K562 (cell line): ENCODE data around the gene GNAI1. TPM values are rescaled to one million over a fixed set of nuclear protein-coding genes. Genes with fewer than 3 reads are reported as not detected.

Source experiments
- ATAC-seq: fragments of 200-7000 bp; cut with Tn5 transposase; 3 replicates; pipeline ENCODE4 v1.9.1; 2020; ENCODE audit warnings: moderate library complexity
- BruUV-seq: library from RNA; stranded (reverse); fragments of 400-500 nt; replicated peaks from 2 replicates; lab custom pipeline; 2021; lab: Mats Ljungman, UMichigan
- CTCF ChIA-PET: fragments of 300-600 bp; formaldehyde crosslinking; extraction: SDS; loops from one replicate; lab custom pipeline; 2021; ENCODE audit warnings: low intra/inter-chr PET ratio; lab: Yijun Ruan, JAX
- POLR2A ChIA-PET: fragments of 300-600, 350-650 bp; sonication (Branson Sonifier 250); formaldehyde crosslinking; extraction: SDS; loops from one replicate; lab custom pipeline; 2021; ENCODE audit warnings: antibody characterized with exemption, inconsistent platforms; lab: Yijun Ruan, JAX
- DNase-seq, 4 experiments: peaks; one replicate each; pipeline versions ENCODE4 v3.0.0 to v3.0.0-alpha.2; 2011 to 2018; ENCODE audit warnings: low spot score in 3 of 4, mixed read lengths in 3 of 4; ENCODE audit errors: extremely low read depth in 1 of 4
- FAIRE-seq: peaks from 2 replicates; lab custom pipeline; 2011; peaks lifted over from hg19 to GRCh38; lab: Jason Lieb, UNC
- H2AFZ ChIP-seq: 2 replicates; pipeline ENCODE4 v1.6.0; 2011; ENCODE audit warnings: low read depth, low read length, control low read depth, inconsistent platforms
- H3K27ac ChIP-seq: fragments of 200-600 bp; 3 replicates; pipeline ENCODE4 v1.8.0; 2011; ENCODE audit warnings: low read depth, mild to moderate bottlenecking, control low read depth, inconsistent platforms, low read length, moderate library complexity, mixed read lengths; ENCODE audit errors: extremely low read depth
- H3K27me3 ChIP-seq, 2 experiments: fragments of 300-600 bp in 1 of 2; 2 replicates in 1 of 2; 3 replicates in 1 of 2; pipeline versions ENCODE4 v1.6.0 to v1.8.0; 2011; ENCODE audit warnings: inconsistent platforms in 2 of 2, low read length in 2 of 2, mild to moderate bottlenecking in 1 of 2, mixed read lengths in 1 of 2, moderate library complexity in 1 of 2; ENCODE audit not compliant: control insufficient read depth in 2 of 2, insufficient read depth in 2 of 2
- H3K36me3 ChIP-seq: fragments of 300-600 bp; 3 replicates; pipeline ENCODE4 v1.8.0; 2011; ENCODE audit warnings: mild to moderate bottlenecking, low read length, inconsistent platforms; ENCODE audit not compliant: control insufficient read depth, insufficient read depth
- H3K4me1 ChIP-seq, 2 experiments: fragments of 200-600 bp in 1 of 2; replicated peaks in 1 of 2; 2 replicates in 1 of 2; 3 replicates in 1 of 2; pipeline versions ENCODE4 v1.5.1 to v1.8.0; 2011; ENCODE audit warnings: inconsistent platforms in 2 of 2, low read length in 2 of 2, mild to moderate bottlenecking in 1 of 2, mixed read lengths in 1 of 2, moderate library complexity in 1 of 2; ENCODE audit not compliant: control insufficient read depth in 2 of 2, insufficient read depth in 2 of 2
- H3K4me2 ChIP-seq: 2 replicates; pipeline ENCODE4 v1.6.1; 2011; ENCODE audit warnings: low read length, control low read depth, inconsistent platforms, mixed read lengths; ENCODE audit not compliant: insufficient read depth
- H3K4me3 ChIP-seq: fragments of 200-600 bp; sonication (generic), shearing (Covaris generic); 2 replicates; pipeline ENCODE4 v1.5.1; 2016; ENCODE audit warnings: control low read depth, inconsistent platforms
- H3K79me2 ChIP-seq: fragments of 200-600 bp; 3 replicates; pipeline ENCODE4 v1.8.0; 2011; ENCODE audit warnings: low read length, inconsistent platforms; ENCODE audit not compliant: control insufficient read depth, insufficient read depth
- H3K9ac ChIP-seq, 2 experiments: 2 replicates each; pipeline versions ENCODE4 v1.6.0 to v1.6.1; 2011; ENCODE audit warnings: low read depth in 2 of 2, low read length in 2 of 2, control low read depth in 1 of 2, inconsistent platforms in 1 of 2, mild to moderate bottlenecking in 1 of 2, mixed read lengths in 1 of 2; ENCODE audit not compliant: insufficient read depth in 1 of 2
- H3K9me1 ChIP-seq: one replicate; pipeline ENCODE4 v1.6.0; 2011; ENCODE audit warnings: inconsistent platforms, mild to moderate bottlenecking, low read length, moderate library complexity; ENCODE audit not compliant: control insufficient read depth, insufficient read depth
- H3K9me3 ChIP-seq: replicated peaks from 2 replicates; pipeline ENCODE4 v1.5.1; 2011; ENCODE audit warnings: low read depth, low read length, inconsistent platforms; ENCODE audit not compliant: control insufficient read depth, insufficient read depth
- H4K20me1 ChIP-seq: replicated peaks from 2 replicates; pipeline ENCODE4 v1.6.1; 2011; ENCODE audit warnings: low read length, inconsistent platforms, mixed read lengths; ENCODE audit not compliant: control insufficient read depth, insufficient read depth
- GTF2A2 ChIP-seq: IDR thresholded peaks from 2 replicates; pipeline ENCODE4 v1.6.1; 2016; ENCODE audit warnings: mild to moderate bottlenecking, missing genetic modification characterization, missing compliant biosample characterization
- IRF2 ChIP-seq: sonication (generic); formaldehyde crosslinking; IDR thresholded peaks from 2 replicates; pipeline ENCODE4 v1.8.1; 2022; ENCODE audit warnings: mild to moderate bottlenecking, missing genetic modification reagents
- SNAPC5 ChIP-seq: fragments of 250-450 bp; sonication (Bioruptor Pico); IDR thresholded peaks from 2 replicates; pipeline ENCODE4 v1.8.0; 2021; ENCODE audit warnings: moderate library complexity, mild to moderate bottlenecking, inconsistent platforms
- TFE3 ChIP-seq: fragments of 450-650 bp; formaldehyde crosslinking; IDR thresholded peaks from 2 replicates; pipeline ENCODE4 v1.4.0; 2020; ENCODE audit warnings: mild to moderate bottlenecking, mixed read lengths
- WGBS: fragments of 100-300 bp; shearing (Covaris generic); methylation state at CpG from one replicate; pipeline ENCODE4 v1.1.6; 2016; ENCODE audit warnings: low coverage, mixed read lengths; ENCODE audit not compliant: insufficient coverage; ENCODE audit errors: missing lambda C conversion rate; 5-methylcytosine and 5-hydroxymethylcytosine counted together
- in situ Hi-C: fragments of 300-500 bp; cut with MboI; formaldehyde crosslinking; loops from 4 replicates; pipeline ENCODE4 v1.15.0; 2018; ENCODE audit warnings: inconsistent platforms, mixed read lengths
- intact Hi-C: fragments of 100-400 bp; cut with micrococcal nuclease; formaldehyde crosslinking; loops from 2 replicates; pipeline ENCODE4 v1.14.2; 2022
- polyA plus RNA-seq, 8 experiments: library from polyadenylated mRNA; depleted of rRNA in 4 of 8; stranded (reverse) in 5 of 8; unstranded in 3 of 8; fragments of >200 nt; fragmentation: Nextera tagmentation in 2 of 8; fragmentation: Illumina TruSeq in 1 of 8; extraction: Ambion mirVana in 2 of 8; extraction: Trizol in 1 of 8; gene quantifications; 2 replicates each; pipeline versions ENCODE4 v1.2.1 to v1.2.3, GENCODE V29; 2011 to 2014; ENCODE audit warnings: inconsistent platforms in 1 of 8, missing spikeins in 1 of 8
- total RNA-seq, 7 experiments: library from RNA; depleted of rRNA in 6 of 7; stranded (reverse); fragments of >200 nt in 6 of 7; fragmentation: Illumina TruSeq in 2 of 7; extraction: Trizol in 2 of 7; gene quantifications; 2 replicates each; pipeline versions ENCODE4 v1.2.1 to v1.2.3, GENCODE V29; 2011 to 2021; ENCODE audit warnings: low replicate concordance in 1 of 7

The GNAI1 gene
- total and polyA plus RNA-seq, 9 of the 15 experiments (the other 6 are each of a cell fraction or from before 2014, with no cell fraction given) = 0.03 to 0.13 (median 0.08) TPM; not detected in 6

DNA sequence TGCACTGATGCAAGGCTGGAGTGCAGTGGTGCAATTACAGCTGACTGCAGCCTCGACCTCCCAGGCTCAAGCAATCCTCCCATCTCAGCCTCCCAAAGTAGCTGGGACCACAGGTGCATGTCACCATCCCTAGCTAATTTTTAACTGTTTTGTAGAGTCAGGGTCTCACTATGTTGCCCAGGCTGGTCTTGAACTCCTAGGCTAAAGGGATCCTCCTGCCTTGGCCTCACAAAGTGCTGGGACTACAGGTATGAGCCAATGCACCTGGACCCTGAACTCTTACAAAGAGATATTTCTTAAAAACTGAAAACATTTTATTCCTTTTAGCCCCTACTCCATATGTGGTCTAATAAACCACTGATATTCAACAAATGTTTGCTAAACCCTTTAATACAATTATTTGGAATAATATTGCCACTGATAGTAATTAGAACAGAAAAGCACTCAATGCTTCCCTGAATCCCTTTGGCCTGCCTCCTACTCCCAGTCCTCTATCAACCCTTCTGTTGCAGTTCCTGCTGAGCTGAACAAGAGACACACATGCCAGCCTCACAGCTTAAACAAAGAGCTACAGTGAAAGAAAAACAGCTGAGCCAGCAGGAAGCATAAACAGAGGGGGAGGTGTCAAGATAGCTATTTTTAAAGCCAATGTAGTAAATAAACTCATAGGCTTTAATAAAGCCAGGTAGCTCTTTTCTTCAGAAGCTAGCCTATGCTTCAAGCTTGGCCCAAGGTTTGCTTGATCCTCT is 7.0 kb upstream of the GNAI1 start:
- 0% methylated on average over 1 of the region's 1 CpG for WGBS
- H3K27me3 ChIP-seq = no peaks in the 10 kb centered on the region
- no peaks in the 10 kb centered on the region for H3K79me2 ChIP-seq
- no peak overlapping the region for H3K27ac ChIP-seq
- H3K4me2 ChIP-seq = no peak overlapping the region
- no TSS peak for BruUV-seq
- in situ Hi-C loops = no loop called here
- ChIA-PET CTCF (no interaction called here), POLR2A (no interaction called here)
- H3K9ac ChIP-seq = no peak overlapping the region
- H4K20me1 ChIP-seq = no peaks in the 10 kb centered on the region
- H3K36me3 ChIP-seq = no peaks in the 10 kb centered on the region
- TF ChIP-seq TFE3 (no peak), GTF2A2 (tag) (no peak), IRF2 (CRISPR knock-in tag) (no peak), SNAPC5 (no peak)
- intact Hi-C loops = no loop called here
- H3K4me1 ChIP-seq = no peaks in the 10 kb centered on the region
- no peak overlapping the region for H2AFZ ChIP-seq
- no peak overlapping the region for H3K4me3 ChIP-seq
- ATAC-seq (no peak), FAIRE-seq (no peak), DNase-seq (no peak)
- H3K9me1 ChIP-seq = no peaks in the 10 kb centered on the region
- H3K9me3 ChIP-seq = no peaks in the 10 kb centered on the region; the same call in none of the 2 replicates
